HFFc6 (cell line): ENCODE measurements around the gene RHOXF2B. TPM values are rescaled to one million over a fixed set of nuclear protein-coding genes. Genes with fewer than 3 reads are reported as not detected.
"Not testable (repeated sequence)": the region's sequence is repeated elsewhere in the genome, so short reads cannot be mapped to it uniquely, and the experiment has no call there.

Experiments used
- DNase-seq: peaks from one replicate; pipeline ENCODE4 v3.0.0-alpha.2; 2018
- H3K27ac Mint-ChIP-seq: 2 replicates; pipeline ENCODE4 v1.8.0; 2020; ENCODE audit warnings: mild to moderate bottlenecking, mixed read lengths
- H3K27me3 Mint-ChIP-seq: 2 replicates; pipeline ENCODE4 v1.8.0; 2021; ENCODE audit warnings: mild to moderate bottlenecking, moderate library complexity, mixed read lengths; ENCODE audit not compliant: insufficient read depth
- H3K36me3 Mint-ChIP-seq: 2 replicates; pipeline ENCODE4 v1.8.0; 2021; ENCODE audit warnings: low read depth, mixed read lengths
- H3K4me1 Mint-ChIP-seq: 2 replicates; pipeline ENCODE4 v1.8.0; 2020; ENCODE audit warnings: low read depth, mixed read lengths
- H3K4me3 Mint-ChIP-seq: 2 replicates; pipeline ENCODE4 v1.8.0; 2020; ENCODE audit warnings: mild to moderate bottlenecking, moderate library complexity, mixed read lengths
- H3K9me3 Mint-ChIP-seq: 2 replicates; pipeline ENCODE4 v1.8.0; 2020; ENCODE audit warnings: mild to moderate bottlenecking, mixed read lengths
- CTCF ChIP-seq: fragments of 200-600 bp; sonication (generic); IDR thresholded peaks from 2 replicates; pipeline ENCODE4 v1.5.0; 2021; ENCODE audit warnings: antibody characterized with exemption, mild to moderate bottlenecking
- total RNA-seq, 6 experiments: library from RNA; stranded (reverse); fragmentation: NEBNext Ultra II Directional; extraction: Animal tissue kit (Norgen Biotek cat#: 25700); gene quantifications; 2 replicates in 1 of 6; 3 replicates in 5 of 6; pipeline ENCODE4 v1.2.3, GENCODE V29; 2021

The RHOXF2B gene
- total RNA-seq, 6 experiments from 2014 or later, result not detected

GRCh38 chrX:120090208-120090607 is 12.7 kb upstream of the RHOXF2B start:
- no peak overlapping the region for H3K27ac Mint-ChIP-seq
- H3K4me3 Mint-ChIP-seq, result no peak overlapping the region
- H3K4me1 Mint-ChIP-seq, result peaks cover 11% of the 10 kb centered on the region
- peaks cover 17% of the 10 kb centered on the region for H3K27me3 Mint-ChIP-seq
- no peaks in the 10 kb centered on the region for H3K9me3 Mint-ChIP-seq
- no peaks in the 10 kb centered on the region for H3K36me3 Mint-ChIP-seq
- DNase-seq, result no peak
- TF ChIP-seq CTCF, result no peak

- Mint-ChIP-seq H3K4me3 (peak overlapping the region; percentile 82), H3K27ac (no peak overlapping the region), H3K4me1 (peaks cover 11% of the 10 kb centered on the region), H3K36me3 (no peaks in the 10 kb centered on the region), H3K9me3 (no peaks in the 10 kb centered on the region), H3K27me3 (peaks cover 14% of the 10 kb centered on the region)
- DNase-seq, result no peak
- no peak for TF ChIP-seq CTCF
Observed at GRCh38 chrX:120087289-120088017, 10.0 kb upstream of the RHOXF2B start.

- not testable (repeated sequence) for DNase-seq, H3K36me3 Mint-ChIP-seq, H3K9me3 Mint-ChIP-seq, H3K4me3 Mint-ChIP-seq, H3K27ac Mint-ChIP-seq
- H3K4me1 Mint-ChIP-seq, result peaks cover 11% of the 10 kb centered on the region
- peaks cover 13% of the 10 kb centered on the region for H3K27me3 Mint-ChIP-seq
Observed at GRCh38 chrX:120085553-120086185, 8.2 kb upstream of the RHOXF2B start.

GRCh38 chrX:120066169-120066568 is 11.3 kb downstream of the RHOXF2B start:
- not testable (repeated sequence) for H3K36me3 Mint-ChIP-seq, H3K27me3 Mint-ChIP-seq, H3K27ac Mint-ChIP-seq, H3K4me1 Mint-ChIP-seq, H3K4me3 Mint-ChIP-seq, DNase-seq, H3K9me3 Mint-ChIP-seq

DNA sequence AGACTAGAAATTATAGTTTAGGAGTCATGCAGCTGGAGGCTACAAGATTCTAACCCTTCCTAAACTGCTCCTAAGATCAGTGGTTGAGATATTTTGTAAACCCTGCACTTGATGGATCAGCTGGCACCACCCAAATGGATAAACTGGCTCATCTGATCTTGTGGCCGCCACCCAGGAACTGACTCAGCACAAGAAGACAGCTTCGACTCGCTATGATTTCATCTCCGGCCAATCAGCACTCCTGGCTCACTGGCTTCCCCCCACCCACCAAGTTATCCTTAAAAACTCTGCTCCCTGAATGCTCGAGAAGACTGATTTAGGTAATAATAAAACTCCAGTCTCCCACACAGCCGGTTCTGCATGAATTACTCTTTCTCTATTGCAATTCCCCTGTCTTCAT is 34.8 kb downstream of the RHOXF2B start:
- H3K4me3 Mint-ChIP-seq, H3K27me3 Mint-ChIP-seq, DNase-seq, H3K9me3 Mint-ChIP-seq, H3K4me1 Mint-ChIP-seq, H3K36me3 Mint-ChIP-seq, H3K27ac Mint-ChIP-seq: not testable (repeated sequence)

- not testable (repeated sequence) for H3K4me3 Mint-ChIP-seq, H3K27ac Mint-ChIP-seq, DNase-seq, H3K9me3 Mint-ChIP-seq, H3K4me1 Mint-ChIP-seq, H3K36me3 Mint-ChIP-seq, H3K27me3 Mint-ChIP-seq
Observed at GRCh38 chrX:120042247-120042646, 35.2 kb downstream of the RHOXF2B start.

DNA sequence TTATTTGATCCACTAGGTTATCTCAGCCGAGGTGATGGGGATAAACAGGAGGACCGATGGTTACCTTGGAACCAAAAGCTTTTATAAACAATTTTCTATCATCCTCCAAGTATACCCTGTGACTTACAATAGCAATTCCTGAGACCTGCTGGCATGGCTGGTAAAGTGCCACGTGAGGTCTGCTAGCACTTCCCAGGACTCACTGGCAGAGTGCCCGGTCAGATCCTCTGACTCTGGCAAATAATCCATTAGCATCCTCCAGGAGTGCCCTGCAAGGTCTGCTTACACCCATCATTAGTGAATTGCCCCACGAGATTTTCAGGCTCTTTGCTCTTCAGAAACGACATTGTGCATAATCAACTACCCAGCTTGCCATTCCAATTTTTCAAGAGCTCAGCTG is 37.3 kb downstream of the RHOXF2B start:
- not testable (repeated sequence) for H3K27ac Mint-ChIP-seq, H3K27me3 Mint-ChIP-seq, H3K4me3 Mint-ChIP-seq, H3K9me3 Mint-ChIP-seq, DNase-seq, H3K36me3 Mint-ChIP-seq, H3K4me1 Mint-ChIP-seq

GRCh38 chrX:120039087-120039733 is 38.3 kb downstream of the RHOXF2B start:
- not testable (repeated sequence) for H3K27ac Mint-ChIP-seq

More at GRCh38 chrX:120039087-120039733, 38.3 kb downstream of the RHOXF2B start:
- H3K9me3 Mint-ChIP-seq, H3K4me3 Mint-ChIP-seq, H3K4me1 Mint-ChIP-seq, DNase-seq, H3K36me3 Mint-ChIP-seq, H3K27me3 Mint-ChIP-seq: not testable (repeated sequence)
